Cortex of kidney (tissue), 1 donor: Measurements from ENCODE around the gene ELFN1.

Experiments used
- DNase-seq: peaks from one replicate; lab custom pipeline; 2025; lab: John Stamatoyannopoulos, UW

Gene ELFN1

DNA sequence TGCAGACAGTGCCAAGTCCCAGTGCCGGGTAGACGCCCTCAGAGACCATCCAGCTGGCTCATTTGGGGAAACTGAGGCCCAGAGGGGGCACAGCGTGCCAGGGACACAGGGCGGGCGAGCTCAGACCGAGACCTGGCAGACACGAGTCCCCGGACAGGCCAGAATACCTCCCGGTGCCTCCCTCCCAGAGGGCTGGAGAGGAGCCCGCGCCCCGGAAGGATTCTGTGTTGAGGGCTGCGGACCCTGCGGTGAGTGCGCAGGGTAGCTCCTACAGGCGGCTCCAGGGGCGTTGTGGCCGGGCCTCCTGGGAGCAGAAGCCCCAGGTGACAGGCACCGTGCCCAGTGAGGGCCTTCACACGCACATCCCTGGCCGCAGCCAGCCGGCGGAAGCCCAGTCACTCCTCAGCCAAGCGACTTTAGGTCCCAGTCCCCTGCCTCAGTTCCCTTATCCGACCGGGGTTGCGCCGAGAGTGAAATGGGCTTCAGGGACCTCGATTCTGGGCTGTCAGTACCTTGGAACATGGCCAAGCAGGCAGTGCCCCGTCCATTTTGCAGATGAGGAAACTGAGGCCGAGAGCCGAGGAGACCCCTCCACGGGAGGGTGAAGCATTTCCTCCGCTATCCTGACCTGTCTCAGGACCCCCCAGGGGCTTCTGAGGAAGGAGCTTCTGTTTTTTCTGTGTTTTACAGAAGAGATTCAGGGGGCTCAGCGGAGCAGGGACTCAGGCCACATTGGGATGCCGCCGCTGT, 73.6 kb downstream of the ELFN1 start:
- no peak for DNase-seq

DNA sequence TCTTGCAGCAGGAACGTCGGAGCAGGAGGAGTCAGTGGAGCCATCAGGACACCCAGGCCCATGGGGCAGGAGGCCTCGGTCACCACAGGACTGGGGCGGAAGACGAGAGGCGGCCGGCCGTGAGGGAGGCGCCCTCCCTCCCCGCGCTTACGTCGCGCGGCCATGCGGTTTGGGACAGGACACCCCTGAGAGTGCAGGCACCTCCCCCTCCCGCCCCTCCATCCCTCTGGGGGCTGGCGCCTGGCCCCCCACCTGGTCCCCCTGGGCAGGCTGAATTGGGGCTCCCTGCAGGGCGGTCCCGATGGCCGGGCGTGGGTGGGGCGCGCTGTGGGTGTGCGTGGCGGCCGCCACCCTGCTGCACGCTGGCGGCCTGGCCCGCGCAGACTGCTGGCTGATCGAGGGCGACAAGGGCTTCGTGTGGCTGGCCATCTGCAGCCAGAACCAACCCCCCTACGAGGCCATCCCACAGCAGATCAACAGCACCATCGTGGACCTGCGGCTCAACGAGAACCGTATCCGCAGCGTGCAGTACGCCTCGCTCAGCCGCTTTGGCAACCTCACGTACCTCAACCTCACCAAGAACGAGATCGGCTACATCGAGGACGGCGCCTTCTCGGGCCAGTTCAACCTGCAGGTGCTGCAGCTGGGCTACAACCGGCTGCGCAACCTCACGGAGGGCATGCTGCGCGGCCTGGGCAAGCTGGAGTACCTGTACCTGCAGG, 74.4 kb downstream of the ELFN1 start:
- no peak for DNase-seq

DNA sequence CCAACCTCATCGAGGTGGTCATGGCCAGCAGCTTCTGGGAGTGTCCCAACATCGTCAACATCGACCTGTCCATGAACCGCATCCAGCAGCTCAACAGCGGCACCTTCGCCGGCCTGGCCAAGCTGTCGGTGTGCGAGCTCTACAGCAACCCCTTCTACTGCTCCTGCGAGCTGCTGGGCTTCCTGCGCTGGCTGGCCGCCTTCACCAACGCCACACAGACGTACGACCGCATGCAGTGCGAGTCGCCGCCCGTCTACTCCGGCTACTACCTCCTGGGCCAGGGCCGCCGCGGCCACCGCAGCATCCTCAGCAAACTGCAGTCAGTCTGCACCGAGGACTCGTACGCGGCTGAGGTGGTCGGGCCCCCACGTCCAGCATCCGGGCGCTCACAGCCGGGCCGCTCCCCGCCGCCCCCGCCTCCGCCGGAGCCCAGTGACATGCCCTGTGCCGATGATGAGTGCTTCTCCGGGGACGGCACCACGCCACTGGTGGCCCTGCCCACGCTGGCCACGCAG, 75.0 kb downstream of the ELFN1 start:
- DNase-seq = no peak

DNA sequence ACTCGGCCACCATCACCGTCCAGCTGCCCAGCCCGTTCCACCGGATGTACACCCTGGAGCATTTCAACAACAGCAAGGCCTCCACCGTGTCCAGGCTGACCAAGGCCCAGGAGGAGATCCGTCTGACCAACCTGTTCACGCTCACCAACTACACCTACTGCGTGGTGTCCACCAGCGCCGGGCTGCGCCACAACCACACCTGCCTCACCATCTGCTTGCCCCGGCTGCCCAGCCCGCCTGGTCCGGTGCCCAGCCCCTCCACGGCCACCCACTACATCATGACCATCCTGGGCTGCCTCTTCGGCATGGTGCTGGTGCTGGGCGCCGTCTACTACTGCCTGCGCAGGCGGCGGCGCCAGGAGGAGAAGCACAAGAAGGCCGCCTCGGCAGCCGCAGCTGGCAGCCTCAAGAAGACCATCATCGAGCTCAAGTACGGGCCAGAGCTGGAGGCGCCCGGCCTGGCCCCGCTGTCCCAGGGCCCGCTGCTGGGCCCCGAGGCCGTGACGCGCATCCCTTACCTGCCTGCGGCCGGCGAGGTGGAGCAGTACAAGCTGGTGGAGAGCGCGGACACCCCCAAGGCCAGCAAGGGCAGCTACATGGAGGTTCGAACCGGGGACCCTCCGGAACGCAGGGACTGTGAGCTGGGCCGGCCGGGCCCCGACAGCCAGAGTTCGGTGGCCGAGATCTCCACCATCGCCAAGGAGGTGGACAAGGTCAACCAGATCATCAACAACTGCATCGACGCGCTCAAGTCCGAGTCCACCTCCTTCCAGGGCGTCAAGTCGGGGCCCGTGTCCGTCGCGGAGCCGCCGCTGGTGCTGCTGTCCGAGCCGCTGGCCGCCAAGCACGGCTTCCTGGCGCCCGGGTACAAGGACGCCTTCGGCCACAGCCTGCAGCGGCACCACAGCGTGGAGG, 75.8 kb downstream of the ELFN1 start:
- no peak for DNase-seq

DNA sequence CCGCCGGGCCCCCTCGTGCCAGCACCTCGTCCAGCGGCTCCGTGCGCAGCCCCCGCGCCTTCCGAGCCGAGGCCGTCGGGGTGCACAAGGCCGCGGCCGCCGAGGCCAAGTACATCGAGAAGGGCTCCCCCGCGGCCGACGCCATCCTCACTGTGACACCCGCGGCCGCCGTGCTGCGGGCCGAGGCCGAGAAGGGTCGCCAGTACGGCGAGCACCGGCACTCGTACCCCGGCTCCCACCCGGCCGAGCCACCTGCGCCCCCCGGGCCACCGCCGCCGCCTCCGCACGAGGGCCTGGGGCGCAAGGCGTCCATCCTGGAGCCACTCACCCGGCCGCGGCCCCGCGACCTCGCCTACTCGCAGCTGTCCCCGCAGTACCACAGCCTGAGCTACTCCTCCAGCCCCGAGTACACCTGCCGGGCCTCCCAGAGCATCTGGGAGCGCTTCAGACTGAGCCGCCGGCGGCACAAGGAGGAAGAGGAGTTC, 76.5 kb downstream of the ELFN1 start:
- DNase-seq = no peak

DNA sequence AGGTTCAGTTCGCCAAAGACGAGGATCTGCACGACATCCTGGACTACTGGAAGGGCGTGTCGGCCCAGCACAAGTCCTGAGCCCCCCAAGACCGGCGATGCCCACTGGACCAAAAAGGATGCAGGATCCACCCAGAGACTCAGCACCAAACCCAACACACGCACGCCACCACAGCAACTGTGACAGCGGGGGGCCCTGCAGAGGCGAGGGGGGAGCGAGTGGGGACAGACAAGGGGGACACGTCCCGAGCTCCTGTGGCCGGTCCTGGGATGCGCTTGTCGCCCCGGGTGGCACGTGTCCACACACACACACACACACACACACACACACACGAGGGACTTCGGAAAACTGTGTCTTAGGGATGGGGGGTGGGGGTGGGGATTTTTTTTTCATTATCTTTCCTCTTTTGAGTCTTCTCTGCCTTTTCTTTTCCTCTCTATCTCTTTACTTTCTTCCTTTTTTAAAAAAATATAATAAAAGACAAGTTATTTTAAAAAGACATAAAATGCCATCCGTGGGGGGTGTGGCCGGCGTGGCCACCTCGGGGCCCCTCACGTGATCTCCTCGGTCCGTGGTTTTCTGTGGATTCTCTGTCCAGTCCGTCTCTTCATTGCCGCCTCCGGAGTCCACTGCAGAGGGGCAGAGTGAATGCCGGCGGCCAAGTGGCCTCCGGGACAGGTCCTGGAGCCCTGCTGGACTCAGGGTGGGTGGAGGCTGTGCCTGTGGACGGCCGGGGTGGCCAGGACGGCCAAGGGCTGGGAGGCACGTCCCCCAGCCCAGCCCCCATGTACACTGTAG, 77.1 kb downstream of the ELFN1 start:
- no peak for DNase-seq

DNA sequence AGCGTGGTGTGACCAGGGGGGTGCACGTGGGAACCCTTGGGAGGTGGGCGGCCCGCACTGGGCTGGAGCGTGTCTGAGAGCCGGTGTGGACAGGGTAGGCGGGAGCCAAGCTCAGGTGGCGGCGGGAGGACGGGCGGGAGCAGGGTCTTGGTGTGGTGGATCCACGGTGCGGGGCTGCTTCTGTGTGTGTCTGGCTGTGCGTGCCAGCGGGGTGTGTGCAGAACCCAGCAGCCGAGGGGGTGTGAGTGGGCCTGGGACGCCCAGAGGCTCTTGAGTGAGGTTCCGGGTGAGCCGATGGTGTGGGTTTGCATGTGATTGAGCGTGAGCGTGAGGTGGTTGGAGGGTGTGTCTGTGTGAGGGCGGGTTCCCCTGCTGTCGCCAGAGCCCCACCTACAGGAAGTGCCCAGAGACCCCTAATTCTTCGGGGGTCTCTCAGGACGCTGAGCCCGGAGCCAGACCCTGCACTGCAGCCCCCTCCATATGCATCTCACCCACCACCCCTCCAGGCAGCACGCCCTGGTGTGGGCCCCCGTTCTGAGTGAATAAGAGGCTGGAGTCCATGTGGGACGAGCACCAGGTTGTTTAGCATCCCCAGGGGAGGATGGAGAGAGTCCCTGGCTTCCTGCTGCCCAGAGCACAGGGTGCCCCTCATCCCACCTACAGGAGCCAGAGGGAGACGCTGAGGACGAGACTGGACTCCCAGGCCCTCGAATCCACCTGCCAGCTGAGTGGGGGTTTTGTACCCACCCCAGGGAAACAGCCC, 78.2 kb downstream of the ELFN1 start:
- no peak for DNase-seq

DNA sequence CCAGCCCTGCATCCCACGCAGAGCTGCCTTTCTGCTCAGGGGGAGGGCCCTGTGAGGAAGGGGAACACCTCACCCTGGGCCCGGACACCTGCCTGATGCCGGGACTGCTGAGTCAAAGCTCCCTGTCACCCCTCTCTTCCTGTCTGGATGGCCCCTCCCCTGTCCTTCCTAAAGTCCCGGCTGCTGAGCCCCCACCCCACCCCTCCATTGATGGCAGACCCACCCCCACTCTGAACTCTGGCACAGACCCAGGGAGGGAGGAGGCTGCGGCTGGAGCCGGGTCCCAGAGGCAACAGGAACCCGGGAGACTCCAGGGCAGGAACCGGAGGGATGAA, 78.7 kb downstream of the ELFN1 start:
- DNase-seq = no peak

DNA sequence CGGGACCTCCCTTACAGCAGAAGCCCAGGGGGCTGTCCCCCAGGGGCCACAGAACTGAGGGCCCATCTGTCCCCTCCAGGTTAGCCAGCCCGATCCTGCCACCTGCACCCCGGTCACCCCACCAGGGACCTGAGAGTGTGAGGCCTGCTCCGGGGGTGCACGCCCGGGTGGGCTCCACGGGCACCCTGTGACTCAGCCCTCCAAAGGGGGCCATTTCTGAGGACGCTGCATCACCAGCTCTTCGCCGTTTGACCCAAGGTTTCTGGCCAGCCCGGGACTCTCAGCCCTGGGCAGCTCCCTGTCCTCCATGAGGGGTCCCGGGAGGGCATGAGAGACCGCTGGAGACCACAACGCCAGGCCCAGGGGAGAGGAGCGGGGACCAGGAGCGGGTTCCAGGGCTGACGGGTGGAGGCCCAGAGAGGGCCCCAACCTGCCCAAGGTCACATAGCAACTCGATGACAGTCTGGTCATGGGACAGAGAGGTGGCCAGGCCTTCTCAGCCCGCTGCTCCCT, 79.3 kb downstream of the ELFN1 start:
- DNase-seq = no peak

DNA sequence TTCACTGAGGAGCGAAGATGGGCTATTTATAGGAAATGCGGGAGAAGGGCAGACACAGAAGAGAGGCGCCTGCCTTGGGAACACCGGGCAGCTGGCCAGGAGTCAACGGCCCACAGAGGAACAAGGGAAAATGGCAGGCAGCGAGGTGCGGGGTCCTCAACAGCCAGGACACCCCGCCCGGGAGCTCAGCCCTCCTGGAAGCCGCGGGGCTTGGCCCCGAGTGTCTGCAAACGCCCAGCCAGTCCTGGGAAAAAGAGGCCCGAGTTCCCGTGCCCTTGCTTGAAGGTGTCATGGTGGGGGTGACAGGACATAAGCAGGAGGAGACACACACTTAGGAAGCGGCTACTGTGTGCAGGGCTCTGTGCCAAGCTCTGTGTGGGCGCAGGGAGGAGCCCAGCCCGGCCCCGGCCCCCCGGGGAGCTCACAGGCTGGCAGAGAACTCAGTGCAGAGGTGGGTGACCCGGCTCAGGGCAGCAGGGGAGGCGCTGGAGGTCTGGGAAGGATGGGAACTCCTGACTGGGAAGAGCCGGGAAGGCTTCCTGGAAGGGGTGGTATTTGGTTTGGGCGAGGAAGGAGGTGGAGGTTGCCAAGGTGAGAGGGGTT, 79.9 kb downstream of the ELFN1 start:
- DNase-seq = no peak

DNA sequence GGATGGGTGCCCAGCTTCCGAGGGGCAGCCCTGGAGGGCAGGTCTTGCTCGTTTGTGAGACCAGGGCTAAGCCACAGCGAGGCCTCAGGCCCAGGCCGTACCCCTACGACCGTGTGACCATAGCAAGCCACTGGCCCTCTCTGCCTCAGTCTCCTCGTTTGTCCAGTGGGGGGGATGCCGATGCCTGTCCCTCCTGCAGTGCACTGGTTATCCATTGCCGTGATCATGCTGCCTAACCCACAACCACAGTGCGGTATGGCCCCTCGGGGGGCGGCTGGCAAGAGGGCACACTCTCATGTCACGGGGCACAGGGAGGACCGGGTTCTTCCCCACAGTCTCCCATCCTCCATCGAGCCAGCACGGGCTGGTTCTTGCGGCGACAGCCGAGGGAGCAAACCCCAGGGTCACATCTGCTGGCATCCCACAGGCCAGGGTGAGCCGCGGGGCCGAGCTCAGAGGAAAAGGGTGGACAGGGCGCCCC, 80.5 kb downstream of the ELFN1 start:
- no peak for DNase-seq

DNA sequence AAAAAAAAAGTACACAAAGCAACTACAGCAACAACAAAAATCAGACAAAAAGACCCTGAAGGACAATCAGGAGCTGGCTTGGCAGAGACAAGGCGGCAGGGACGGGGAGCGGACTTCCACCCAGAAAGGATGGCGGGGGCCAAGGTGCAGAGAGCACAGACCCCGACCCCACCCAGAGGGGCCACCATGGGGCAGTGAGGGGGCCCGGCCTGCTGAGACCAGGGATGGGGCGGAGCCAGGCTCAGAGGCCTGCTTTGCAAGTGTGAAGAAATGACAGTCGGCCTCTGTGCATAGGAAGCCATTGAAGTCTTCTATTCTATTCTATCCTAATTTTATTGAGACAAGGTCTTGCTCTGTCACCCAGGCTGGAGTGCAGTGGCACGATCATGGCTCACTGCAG, 82.0 kb downstream of the ELFN1 start:
- no peak for DNase-seq

DNA sequence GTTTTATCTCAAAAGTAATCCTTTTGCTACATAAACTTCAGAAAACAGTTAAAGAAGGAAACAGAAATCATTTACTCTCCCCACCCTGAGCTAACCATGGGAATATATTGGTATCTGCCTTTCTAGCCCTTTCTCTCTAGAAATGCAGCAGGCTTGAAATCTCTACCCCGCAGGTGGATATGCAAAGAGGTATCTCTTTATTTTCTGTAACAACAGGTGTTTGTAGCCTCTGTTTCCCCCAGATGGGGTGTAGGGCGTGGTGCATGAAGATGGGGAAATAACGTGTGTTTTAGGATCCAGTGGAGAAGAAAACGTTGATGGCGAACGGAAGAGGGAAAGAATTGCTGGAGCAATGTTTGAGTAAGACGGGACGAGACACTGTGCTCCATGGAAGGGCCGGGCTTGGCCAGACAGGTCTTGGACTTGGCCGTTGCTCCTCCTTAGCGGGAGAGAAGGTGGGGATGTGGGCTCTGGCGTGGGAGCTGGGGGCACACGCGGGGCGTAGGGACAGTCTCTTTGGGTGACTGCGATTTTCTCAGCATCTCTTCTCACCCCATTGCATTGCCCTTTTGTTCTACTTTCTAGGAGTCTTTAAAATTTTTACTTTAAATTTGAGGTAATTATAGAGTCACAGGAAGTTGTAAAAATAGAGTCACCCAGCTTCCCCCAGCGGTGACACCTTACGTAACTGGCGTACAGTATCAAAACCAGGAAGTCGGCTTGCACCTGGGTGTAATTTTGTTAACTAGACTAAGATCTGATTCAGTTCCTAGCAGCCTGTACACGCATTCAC, 82.9 kb downstream of the ELFN1 start:
- DNase-seq = no peak

DNA sequence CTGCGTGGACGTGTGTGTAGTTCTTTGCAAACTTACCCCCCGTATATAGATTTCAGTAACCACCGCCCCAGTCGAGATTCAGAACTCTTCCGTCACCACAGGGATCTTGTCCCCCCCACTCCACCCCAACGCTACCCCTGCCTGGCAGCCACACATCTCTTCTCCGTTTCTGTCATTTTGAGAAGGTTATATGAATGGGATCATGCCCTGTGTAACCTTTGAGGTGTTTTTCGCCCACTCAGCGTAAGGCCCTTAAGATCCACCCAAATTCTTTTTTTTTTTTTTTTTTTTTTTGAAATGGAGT, 83.4 kb downstream of the ELFN1 start:
- DNase-seq = no peak

DNA sequence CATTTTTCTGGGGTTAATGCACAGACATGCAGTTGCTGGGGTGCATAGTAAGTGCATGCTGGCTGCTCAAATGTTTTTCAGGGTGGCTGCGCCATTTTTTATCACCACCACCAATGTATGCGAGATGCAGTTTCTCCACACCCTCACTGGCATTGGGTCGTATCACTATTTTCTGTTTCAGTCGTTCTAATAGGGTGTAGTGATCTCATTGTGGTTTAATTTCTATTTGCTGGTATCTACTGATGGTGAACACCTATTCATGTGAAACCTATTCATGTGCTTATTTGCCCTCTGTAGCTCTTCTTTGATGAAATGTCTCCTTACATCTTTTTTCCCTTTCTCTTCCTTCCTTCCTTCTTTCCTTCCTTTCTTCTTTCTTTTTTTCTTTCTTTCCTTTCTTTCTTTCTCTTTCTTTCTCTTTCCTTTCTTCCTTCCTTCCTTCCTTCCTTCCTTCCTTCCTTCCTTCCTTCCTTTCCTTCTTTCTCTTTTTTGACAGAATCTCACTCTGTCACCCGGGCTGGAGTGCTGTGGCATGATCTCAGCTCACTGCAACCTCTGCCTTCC, 84.3 kb downstream of the ELFN1 start:
- no peak for DNase-seq

DNA sequence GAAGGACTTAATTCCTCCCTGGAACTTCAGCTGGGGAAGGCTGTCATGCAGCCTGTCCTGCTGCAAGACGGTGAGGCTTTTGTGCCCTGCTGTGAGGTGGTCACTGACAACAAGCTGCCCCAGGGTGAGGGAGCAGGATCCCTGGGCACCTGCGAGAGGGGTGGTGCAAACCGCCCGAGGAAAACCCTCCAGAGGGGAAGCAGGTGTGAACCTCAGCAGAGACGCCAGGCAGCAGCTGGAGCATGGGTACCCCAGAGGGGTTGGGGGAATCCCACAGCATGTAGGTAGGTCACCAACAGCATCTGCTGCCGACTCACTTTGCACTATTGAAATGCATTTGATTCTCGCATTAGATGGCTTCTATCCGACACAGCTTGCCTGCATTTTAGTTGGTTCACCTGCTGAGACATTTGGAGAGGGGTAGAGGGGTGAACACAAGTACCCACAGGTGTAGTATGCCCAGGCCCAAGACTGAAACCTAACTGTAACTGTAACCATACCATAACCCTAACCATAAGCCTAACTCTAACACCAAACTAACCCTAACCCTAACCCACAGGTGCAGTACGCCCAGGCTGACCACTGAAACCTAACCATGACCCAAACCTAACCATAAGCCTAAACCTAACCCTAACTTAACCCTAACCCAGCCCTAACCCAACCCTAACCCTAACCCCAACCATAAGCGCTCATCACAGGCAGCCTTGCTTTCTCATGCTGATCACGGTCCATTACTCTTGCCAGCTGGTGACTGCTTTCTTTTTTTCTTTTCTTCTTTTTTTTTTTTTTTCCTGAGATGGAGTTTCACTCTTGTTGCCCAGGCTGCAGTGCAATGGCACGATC, 85.9 kb downstream of the ELFN1 start:
- DNase-seq = no peak

DNA sequence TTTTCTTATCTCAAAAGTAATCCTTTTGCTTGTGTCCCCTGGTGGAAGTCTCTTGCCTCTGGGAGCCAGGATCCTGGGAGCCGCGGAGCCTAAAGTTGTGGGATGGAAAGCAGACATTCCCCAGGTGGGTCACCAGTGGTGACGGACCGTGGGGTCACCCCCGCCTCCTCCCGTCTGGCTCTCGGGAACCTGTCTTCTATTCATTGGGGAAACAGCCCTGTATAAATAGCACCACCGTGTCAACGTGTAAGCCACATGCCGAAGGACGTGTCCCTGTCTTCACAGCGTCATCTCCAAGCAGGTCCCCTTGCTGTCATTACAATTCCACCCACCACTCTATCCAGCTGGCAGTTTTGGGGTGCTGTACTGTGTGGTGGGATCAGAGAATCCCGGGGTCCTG, 87.5 kb downstream of the ELFN1 start:
- DNase-seq = no peak
